AG04449 (cell line): ENCODE results near the gene ANKRD13B.

Source experiments
- CTCF ChIA-PET: fragments of 350-600 bp; formaldehyde crosslinking; extraction: SDS; loops from one replicate; lab custom pipeline; 2021; ENCODE audit warnings: antibody characterized with exemption; lab: Yijun Ruan, JAX
- POLR2A ChIA-PET: fragments of 400-600, 350-600 bp; formaldehyde crosslinking; extraction: SDS; loops from one replicate; lab custom pipeline; 2020; ENCODE audit warnings: antibody characterized with exemption, inconsistent platforms; lab: Yijun Ruan, JAX
- DNase-seq: peaks from one replicate; pipeline ENCODE4 v3.0.0-alpha.2; 2010; ENCODE audit warnings: low read depth, low spot score
- H3K4me3 ChIP-seq: 2 replicates; pipeline ENCODE4 v1.5.1; 2011; ENCODE audit warnings: low read depth, mild to moderate bottlenecking, control low read depth, low read length
- CTCF ChIP-seq: IDR thresholded peaks from one replicate; pipeline ENCODE4 v1.5.1; 2011; ENCODE audit warnings: mild to moderate bottlenecking, moderate library complexity, low read length, control low read depth, inconsistent platforms; ENCODE audit not compliant: insufficient read depth; ENCODE audit errors: missing control alignments

The ANKRD13B gene

GRCh38 chr17:29617481-29618271, 24.7 kb downstream of the ANKRD13B start:
- ChIA-PET CTCF (interaction anchor here (0.7 to 12.9 kb wide), 49 partner anchors 9 to 650 kb away, joined by 3 to 210 read pairs (median 5); partner anchors contain the start of genes ABHD15, ANKRD13B and SSH2), POLR2A (no interaction called here)
- peak; percentile 76 for TF ChIP-seq CTCF
- H3K4me3 ChIP-seq: peak overlapping the region; percentile 12
- DNase-seq: no peak

GRCh38 chr17:29618272-29619065, 25.5 kb downstream of the ANKRD13B start:
- CTCF ChIA-PET: interaction anchor here (0.7 to 12.9 kb wide), 39 partner anchors 9 to 649 kb away, joined by 3 to 210 read pairs (median 6); partner anchors contain the start of genes ABHD15, ANKRD13B and SSH2
- no peak overlapping the region for H3K4me3 ChIP-seq
- DNase-seq: no peak
- POLR2A ChIA-PET: no interaction called here
- TF ChIP-seq CTCF: no peak

- no peak overlapping the region for H3K4me3 ChIP-seq
- no peak for DNase-seq
- TF ChIP-seq CTCF: peak; percentile 49
- POLR2A ChIA-PET: no interaction called here
- CTCF ChIA-PET: interaction anchor here (0.7 to 12.9 kb wide), 13 partner anchors 11 to 474 kb away, joined by 3 to 210 read pairs (median 6); partner anchors contain the start of gene ANKRD13B
Observed at GRCh38 chr17:29619251-29619650, 26.3 kb downstream of the ANKRD13B start.

GRCh38 chr17:29620271-29620670, 27.3 kb downstream of the ANKRD13B start:
- no peak for TF ChIP-seq CTCF
- POLR2A ChIA-PET: no interaction called here
- CTCF ChIA-PET: interaction anchor here (1.4 to 12.9 kb wide), 7 partner anchors 19 to 250 kb away, joined by 3 to 210 read pairs (median 6); no protein-coding TSS in a partner anchor
- DNase-seq: no peak
- H3K4me3 ChIP-seq: no peak overlapping the region

- ChIA-PET CTCF (interaction anchor here (0.7 to 12.9 kb wide), 9 partner anchors 7 to 472 kb away, joined by 3 to 210 read pairs (median 6); no protein-coding TSS in a partner anchor), POLR2A (interaction anchor here (0.6 kb wide), 1 partner anchor 141 kb away, joined by 3 read pairs; no protein-coding TSS in a partner anchor)
- no peak for DNase-seq
- TF ChIP-seq CTCF: no peak
- no peak overlapping the region; the same call in 1 of the 2 replicates for H3K4me3 ChIP-seq
Observed at GRCh38 chr17:29620779-29621500, 28.0 kb downstream of the ANKRD13B start.
